GM18907 (cell line): ENCODE measurements around the gene RNF166.

Experiments
- ATAC-seq: cut with Tn5 transposase; IDR thresholded peaks from one replicate; pipeline ENCODE4 v1.9.1; 2021; ENCODE audit warnings: mild to moderate bottlenecking, moderate library complexity; ENCODE audit not compliant: unreplicated experiment

Gene RNF166

GRCh38 chr16:88706229-88706964 lies at the start of gene RNF166, which contains the start of gene CTU2:
TSS of gene RNF166 (minus strand) at chr16:88706408. CDS start at chr16:88706325, 83 bp downstream.
TSS of gene CTU2 (plus strand) at chr16:88706503. CDS start at chr16:88706531, 28 bp downstream.
- ATAC-seq = peak; percentile 62

GRCh38 chr16:88754912-88755744 lies 48.9 kb upstream of the RNF166 start:
- no peak for ATAC-seq

- no peak for ATAC-seq
These were observed 48.1 kb upstream of the RNF166 start for GRCh38 chr16:88754109-88754911.

GRCh38 chr16:88753602-88754001 lies 47.4 kb upstream of the RNF166 start:
- ATAC-seq = no peak

GRCh38 chr16:88753191-88753590 lies 47.0 kb upstream of the RNF166 start:
- ATAC-seq = no peak

- ATAC-seq = no peak
These were observed 46.3 kb upstream of the RNF166 start for GRCh38 chr16:88752386-88753002.

GRCh38 chr16:88750854-88751253 lies 44.6 kb upstream of the RNF166 start:
- ATAC-seq = no peak

- no peak for ATAC-seq
These were observed 43.1 kb upstream of the RNF166 start for GRCh38 chr16:88749358-88749757.

- no peak for ATAC-seq
These were observed 42.2 kb upstream of the RNF166 start for GRCh38 chr16:88748364-88748763.

GRCh38 chr16:88747588-88748301 lies 41.5 kb upstream of the RNF166 start:
- no peak for ATAC-seq

GRCh38 chr16:88746506-88746905 lies 40.3 kb upstream of the RNF166 start:
- no peak for ATAC-seq

GRCh38 chr16:88744577-88745521 lies 38.6 kb upstream of the RNF166 start:
- ATAC-seq = no peak

GRCh38 chr16:88743693-88744576 lies 37.7 kb upstream of the RNF166 start:
- ATAC-seq = no peak

- no peak for ATAC-seq
These were observed 36.8 kb upstream of the RNF166 start for GRCh38 chr16:88742896-88743605.

- no peak for ATAC-seq
These were observed 35.2 kb upstream of the RNF166 start for GRCh38 chr16:88741368-88741767.

- ATAC-seq = no peak
These were observed 34.5 kb upstream of the RNF166 start for GRCh38 chr16:88740727-88741055.

- ATAC-seq = no peak
These were observed 33.9 kb upstream of the RNF166 start for GRCh38 chr16:88739977-88740726.
